WERI-Rb-1 (cell line): ENCODE measurements around the gene LGR4.
A peak's percentile ranks its signal among the peaks of the same experiment; 100 is the strongest.

Source experiments
- DNase-seq: peaks from one replicate; pipeline ENCODE4 v3.0.0-alpha.2; 2020
- H3K27ac ChIP-seq: fragments of 250-450 bp; sonication (Bioruptor Pico); 2 replicates; pipeline ENCODE4 v1.5.1; 2020; ENCODE audit warnings: mild to moderate bottlenecking, moderate library complexity
- H3K27me3 ChIP-seq: fragments of 250-450 bp; sonication (Bioruptor Pico); 2 replicates; pipeline ENCODE4 v1.5.1; 2021; ENCODE audit warnings: mild to moderate bottlenecking, low read depth, moderate library complexity; ENCODE audit not compliant: insufficient read depth, severe bottlenecking
- H3K36me3 ChIP-seq: fragments of 250-450 bp; sonication (Bioruptor Pico); 2 replicates; pipeline ENCODE4 v1.5.1; 2020; ENCODE audit warnings: mild to moderate bottlenecking, moderate library complexity
- H3K4me3 ChIP-seq: 2 replicates; pipeline ENCODE4 v1.5.1; 2011; ENCODE audit warnings: low read depth, mild to moderate bottlenecking, control low read depth, low read length
- H3K9me3 ChIP-seq: fragments of 250-450 bp; sonication (Bioruptor Pico); 2 replicates; pipeline ENCODE4 v1.5.1; 2021; ENCODE audit warnings: mild to moderate bottlenecking, moderate library complexity; ENCODE audit not compliant: severe bottlenecking
- CTCF ChIP-seq: IDR thresholded peaks from 2 replicates; pipeline ENCODE4 v1.5.1; 2011; ENCODE audit warnings: low read depth, mild to moderate bottlenecking, control low read depth, inconsistent platforms, low read length

LGR4 gene

GRCh38 chr11:27362749-27363575 lies 109.6 kb downstream of the LGR4 start, which contains the start of gene CCDC34:
Gene CCDC34, minus strand, starts transcription at chr11:27363215. Its CDS starts 21 bp downstream, at chr11:27363194.
- Histone ChIP-seq H3K9me3 (no peaks in the 10 kb centered on the region), H3K36me3 (peaks cover 6% of the 10 kb centered on the region; the same call in 1 of the 2 replicates), H3K27me3 (no peaks in the 10 kb centered on the region), H3K27ac (peak within 1 kb of the TSS; percentile 88), H3K4me3 (peak within 1 kb of the TSS; percentile 83)
- peak; percentile 90 for DNase-seq
- no peak for TF ChIP-seq CTCF

GRCh38 chr11:27361649-27362431 lies 110.8 kb downstream of the LGR4 start:
- peak overlapping the region; percentile 83 for H3K4me3 ChIP-seq
- H3K27me3 ChIP-seq: no peaks in the 10 kb centered on the region
- H3K36me3 ChIP-seq: peaks cover 6% of the 10 kb centered on the region; the same call in 1 of the 2 replicates
- H3K9me3 ChIP-seq: no peaks in the 10 kb centered on the region
- TF ChIP-seq CTCF: no peak
- H3K27ac ChIP-seq: no peak overlapping the region
- DNase-seq: no peak

GRCh38 chr11:27358296-27358695 lies 114.3 kb downstream of the LGR4 start:
- no peak overlapping the region for H3K4me3 ChIP-seq
- no peaks in the 10 kb centered on the region for H3K9me3 ChIP-seq
- H3K27ac ChIP-seq: no peak overlapping the region
- H3K36me3 ChIP-seq: peaks cover 6% of the 10 kb centered on the region; the same call in 1 of the 2 replicates
- no peaks in the 10 kb centered on the region for H3K27me3 ChIP-seq
- no peak for DNase-seq
- TF ChIP-seq CTCF: no peak

- Histone ChIP-seq H3K36me3 (peaks cover 6% of the 10 kb centered on the region; the same call in 1 of the 2 replicates), H3K9me3 (no peaks in the 10 kb centered on the region), H3K27me3 (no peaks in the 10 kb centered on the region), H3K4me3 (no peak overlapping the region), H3K27ac (no peak overlapping the region)
- DNase-seq: no peak
- no peak for TF ChIP-seq CTCF
Observed at GRCh38 chr11:27357250-27357649, 115.3 kb downstream of the LGR4 start.

GRCh38 chr11:27356624-27357222 lies 115.9 kb downstream of the LGR4 start:
- H3K9me3 ChIP-seq: no peaks in the 10 kb centered on the region
- H3K36me3 ChIP-seq: peaks cover 6% of the 10 kb centered on the region; the same call in 1 of the 2 replicates
- no peak overlapping the region for H3K27ac ChIP-seq
- H3K4me3 ChIP-seq: no peak overlapping the region
- H3K27me3 ChIP-seq: no peaks in the 10 kb centered on the region
- no peak for TF ChIP-seq CTCF
- no peak for DNase-seq
